Measurements from ENCODE around the gene TMUB1. TPM values are rescaled to one million over a fixed set of nuclear protein-coding genes. Genes with fewer than 3 reads are reported as not detected.

The TMUB1 gene
- total and polyA plus RNA-seq, 2 donors (not counting 1 experiment from before 2014, with no cell fraction given) = 49.2 to 102 TPM

DNA sequence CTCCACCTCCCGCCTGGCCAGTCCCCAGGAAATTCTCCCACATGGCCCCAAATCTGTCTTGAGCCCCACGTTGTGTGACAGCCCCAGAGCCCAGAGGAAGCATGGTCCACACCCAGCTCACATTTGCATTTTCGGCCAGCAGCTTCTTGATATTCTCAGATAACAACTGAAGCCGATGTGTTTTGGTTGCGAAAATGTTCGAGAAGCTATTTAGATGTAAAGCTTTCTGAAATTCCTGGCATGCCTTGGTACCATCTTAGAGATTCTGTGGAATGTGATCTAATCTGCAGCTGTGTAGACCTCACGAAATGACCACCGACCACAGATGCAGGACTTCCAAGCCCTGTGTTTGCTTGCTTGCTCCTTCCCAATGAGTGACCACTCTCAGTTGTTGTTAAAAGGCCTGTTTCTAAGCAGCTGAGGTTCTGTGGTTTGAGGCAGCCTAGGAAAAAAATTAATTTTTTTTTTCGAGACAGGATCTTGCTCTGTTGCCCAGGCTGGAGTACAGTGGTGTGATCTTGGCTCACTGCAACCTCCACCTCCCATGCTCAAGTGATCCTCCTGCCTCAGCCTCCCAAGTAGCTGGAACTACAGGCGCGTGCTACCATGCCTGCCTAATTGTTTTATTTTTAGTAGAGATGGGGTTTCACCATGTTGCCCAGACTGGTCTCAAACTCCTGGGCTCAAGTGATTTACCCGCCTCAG lies 15.1 kb downstream of the TMUB1 start:
- 100% methylated on average over 10 of the region's 12 CpGs for WGBS (ENCODE audit: insufficient coverage)
- Histone ChIP-seq H3K79me2 (ENCODE audit: control insufficient read depth, insufficient read depth, low read length) (no peaks in the 10 kb centered on the region), H3K27ac (ENCODE audit: low read length in 2 of 2) (no peak overlapping the region), H3K4me3 (ENCODE audit: control extremely low read depth in 1 of 5, extremely low read depth in 1 of 5, insufficient read depth in 1 of 5, low read depth in 2 of 5, low read length in 4 of 5) (no peak overlapping the region), H3K27me3 (replicated peaks in 1 of 4; ENCODE audit: control extremely low read depth in 1 of 4, control insufficient read depth in 3 of 4, insufficient read depth in 4 of 4, low read length in 3 of 4) (no peaks in the 10 kb centered on the region), H3K4me1 (ENCODE audit: control insufficient read depth in 2 of 2, insufficient read depth in 2 of 2, low read length in 2 of 2) (no peaks in the 10 kb centered on the region), H3K36me3 (replicated peaks in 1 of 2; ENCODE audit: control extremely low read depth in 1 of 2, control insufficient read depth in 1 of 2, extremely low read depth in 1 of 2, insufficient read depth in 2 of 2, low read length in 1 of 2) (peaks cover 0 to 47% of the 10 kb centered on the region in 2 experiments), H2AFZ (ENCODE audit: insufficient read depth, low read depth, low read length, poor library complexity, severe bottlenecking) (no peak overlapping the region), H3K4me2 (replicated peaks; ENCODE audit: low read depth, low read length, poor library complexity, severe bottlenecking) (no peak overlapping the region), H3K9ac (ENCODE audit: low read length) (no peak overlapping the region), H3K9me3 (ENCODE audit: control extremely low read depth in 1 of 3, control insufficient read depth in 2 of 3, insufficient read depth in 1 of 3, low read length in 2 of 3) (no peaks in the 10 kb centered on the region), H4K20me1 (ENCODE audit: control insufficient read depth, insufficient read depth, low read length, poor library complexity, severe bottlenecking) (no peaks in the 10 kb centered on the region)
- no peak overlapping the region for H3K4me3 Mint-ChIP-seq
- H3K27ac Mint-ChIP-seq = no peak overlapping the region
- no peak for DNase-seq
- no peak for ATAC-seq (ENCODE audit: low read depth)
- ChIA-PET CTCF (interaction anchor here (0.8 to 1.4 kb wide), 2 partner anchors 9 to 42 kb away, joined by 3 to 4 read pairs; no protein-coding TSS in a partner anchor), POLR2A (no interaction called here)
- no peaks in the 10 kb centered on the region for H3K27me3 Mint-ChIP-seq
- TF ChIP-seq EZH2 (IDR thresholded peaks at IDR 0.05; ENCODE audit: borderline replicate concordance, insufficient read depth, low read depth, low read length, poor library complexity, severe bottlenecking) = no peak
- TF ChIP-seq, protein P1, sequence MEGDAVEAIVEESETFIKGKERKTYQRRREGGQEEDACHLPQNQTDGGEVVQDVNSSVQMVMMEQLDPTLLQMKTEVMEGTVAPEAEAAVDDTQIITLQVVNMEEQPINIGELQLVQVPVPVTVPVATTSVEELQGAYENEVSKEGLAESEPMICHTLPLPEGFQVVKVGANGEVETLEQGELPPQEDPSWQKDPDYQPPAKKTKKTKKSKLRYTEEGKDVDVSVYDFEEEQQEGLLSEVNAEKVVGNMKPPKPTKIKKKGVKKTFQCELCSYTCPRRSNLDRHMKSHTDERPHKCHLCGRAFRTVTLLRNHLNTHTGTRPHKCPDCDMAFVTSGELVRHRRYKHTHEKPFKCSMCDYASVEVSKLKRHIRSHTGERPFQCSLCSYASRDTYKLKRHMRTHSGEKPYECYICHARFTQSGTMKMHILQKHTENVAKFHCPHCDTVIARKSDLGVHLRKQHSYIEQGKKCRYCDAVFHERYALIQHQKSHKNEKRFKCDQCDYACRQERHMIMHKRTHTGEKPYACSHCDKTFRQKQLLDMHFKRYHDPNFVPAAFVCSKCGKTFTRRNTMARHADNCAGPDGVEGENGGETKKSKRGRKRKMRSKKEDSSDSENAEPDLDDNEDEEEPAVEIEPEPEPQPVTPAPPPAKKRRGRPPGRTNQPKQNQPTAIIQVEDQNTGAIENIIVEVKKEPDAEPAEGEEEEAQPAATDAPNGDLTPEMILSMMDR (IDR thresholded peaks at IDR 0.05) = no peak
- no peaks in the 10 kb centered on the region for H3K9me3 Mint-ChIP-seq (ENCODE audit: insufficient read depth)
- intact Hi-C loops (cut with micrococcal nuclease) = no loop called here
- no peaks in the 10 kb centered on the region for H3K4me1 Mint-ChIP-seq

DNA sequence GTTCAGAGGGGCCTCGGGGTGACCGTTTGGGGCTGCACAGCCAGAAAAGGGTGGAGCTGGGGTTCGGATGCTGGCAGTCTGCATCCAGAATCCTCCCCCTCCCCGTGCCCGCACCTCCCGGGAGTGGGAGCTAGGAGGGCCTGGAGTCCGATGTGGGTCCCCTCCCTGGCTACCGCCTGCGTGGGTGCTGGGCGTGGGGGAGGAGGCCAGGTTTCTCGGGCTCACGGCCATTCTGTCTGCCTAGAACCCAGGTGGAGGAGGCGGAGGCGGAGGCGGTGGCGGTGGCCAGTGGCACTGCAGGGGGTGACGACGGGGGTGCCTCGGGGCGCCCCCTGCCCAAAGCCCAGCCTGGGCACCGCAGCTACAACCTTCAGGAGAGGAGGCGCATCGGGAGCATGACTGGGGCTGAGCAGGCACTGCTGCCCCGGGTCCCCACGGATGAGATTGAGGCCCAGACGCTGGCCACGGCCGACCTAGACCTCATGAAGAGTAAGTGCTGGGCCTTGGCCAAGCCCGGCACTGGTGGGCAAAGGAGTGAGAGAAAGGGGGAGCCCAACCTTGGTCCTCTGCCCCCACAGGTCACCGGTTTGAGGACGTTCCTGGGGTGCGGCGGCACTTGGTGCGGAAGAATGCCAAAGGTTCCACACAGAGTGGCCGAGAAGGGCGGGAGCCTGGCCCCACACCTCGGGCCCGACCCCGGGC lies 16.9 kb downstream of the TMUB1 start:
- no peak overlapping the region for H3K9ac ChIP-seq (ENCODE audit: low read length)
- TF ChIP-seq, protein P1 (IDR thresholded peaks at IDR 0.05) = no peak
- TF ChIP-seq EZH2 (IDR thresholded peaks at IDR 0.05; ENCODE audit: borderline replicate concordance, insufficient read depth, low read depth, low read length, poor library complexity, severe bottlenecking) = no peak
- H4K20me1 ChIP-seq (ENCODE audit: control insufficient read depth, insufficient read depth, low read length, poor library complexity, severe bottlenecking) = peaks cover 16% of the 10 kb centered on the region
- peaks cover 12% of the 10 kb centered on the region for H3K79me2 ChIP-seq (ENCODE audit: control insufficient read depth, insufficient read depth, low read length)
- H3K4me1 ChIP-seq (ENCODE audit: control insufficient read depth in 2 of 2, insufficient read depth in 2 of 2, low read length in 2 of 2) = peaks cover 0 to 3% of the 10 kb centered on the region in 2 donors
- DNase-seq (no peak), ATAC-seq (ENCODE audit: low read depth) (no peak)
- 97% methylated on average over 39 of the region's 39 CpGs for WGBS (ENCODE audit: insufficient coverage)
- no peaks in the 10 kb centered on the region for H3K9me3 Mint-ChIP-seq (ENCODE audit: insufficient read depth)
- H3K27ac Mint-ChIP-seq = no peak overlapping the region
- no peak overlapping the region for H2AFZ ChIP-seq (ENCODE audit: insufficient read depth, low read depth, low read length, poor library complexity, severe bottlenecking)
- intact Hi-C loops (cut with micrococcal nuclease) = no loop called here
- H3K4me3 Mint-ChIP-seq = no peak overlapping the region
- H3K4me1 Mint-ChIP-seq = peaks cover 5% of the 10 kb centered on the region
- no peaks in the 10 kb centered on the region for H3K27me3 ChIP-seq (replicated peaks in 1 of 4; ENCODE audit: control extremely low read depth in 1 of 4, control insufficient read depth in 3 of 4, insufficient read depth in 4 of 4, low read length in 3 of 4)
- CTCF ChIA-PET = no interaction called here
- no peaks in the 10 kb centered on the region for H3K9me3 ChIP-seq (ENCODE audit: control extremely low read depth in 1 of 3, control insufficient read depth in 2 of 3, insufficient read depth in 1 of 3, low read length in 2 of 3)
- POLR2A ChIA-PET = interaction anchor here (0.6 kb wide), 1 partner anchor 1915 kb away, joined by 3 read pairs; no protein-coding TSS in a partner anchor
- H3K27ac ChIP-seq (ENCODE audit: low read length in 2 of 2) = no peak overlapping the region
- no peak overlapping the region for H3K4me3 ChIP-seq (ENCODE audit: control extremely low read depth in 1 of 5, extremely low read depth in 1 of 5, insufficient read depth in 1 of 5, low read depth in 2 of 5, low read length in 4 of 5)
- peaks cover 0 to 45% of the 10 kb centered on the region in 2 experiments for H3K36me3 ChIP-seq (replicated peaks in 1 of 2; ENCODE audit: control extremely low read depth in 1 of 2, control insufficient read depth in 1 of 2, extremely low read depth in 1 of 2, insufficient read depth in 2 of 2, low read length in 1 of 2)
- H3K4me2 ChIP-seq (replicated peaks; ENCODE audit: low read depth, low read length, poor library complexity, severe bottlenecking) = no peak overlapping the region
- no peaks in the 10 kb centered on the region for H3K27me3 Mint-ChIP-seq

Data from B cell (primary cell).